Measurements from ENCODE around the gene MBD3L2B. TPM values are rescaled to one million over a fixed set of nuclear protein-coding genes. Genes with fewer than 3 reads are reported as not detected.
"Not testable (repeated sequence)": the region's sequence is repeated elsewhere in the genome, so short reads cannot be mapped to it uniquely, and the experiment has no call there.

The MBD3L2B gene
- not detected in 2 replicates for total RNA-seq (2014; rRNA removed; shearing (Covaris generic))
- not detected in 2 replicates for polyA plus RNA-seq (2015; cell fraction: cytosol; rRNA removed)
- polyA plus RNA-seq (2015; cell fraction: nucleus; rRNA removed): not detected in 2 replicates

DNA sequence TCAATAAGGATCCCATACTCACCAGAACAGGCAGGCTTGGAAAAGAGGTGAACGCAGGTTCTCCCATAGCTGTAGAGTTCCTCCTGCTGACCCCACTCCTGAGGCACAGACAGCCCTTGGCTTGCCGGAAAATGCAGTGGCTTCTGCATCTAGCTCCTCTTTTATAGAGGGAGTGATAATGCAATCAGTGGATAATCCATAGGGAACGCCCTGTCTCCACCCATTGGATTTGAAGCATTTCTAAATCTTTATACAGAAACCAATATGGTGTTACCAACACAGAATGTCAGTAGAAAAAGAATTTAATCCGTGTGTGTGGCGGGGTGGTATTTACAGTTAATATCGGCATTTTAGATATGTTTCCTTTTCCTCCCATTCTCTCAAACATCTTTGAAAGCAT is at the start of gene MBD3L2B:
Gene MBD3L2B, minus strand, starts transcription at position 101 of the 400 bp plus-strand sequence. Its CDS starts 34 bp downstream, at position 67.
- DNase-seq (ENCODE audit: low read depth): not testable (repeated sequence)

DNA sequence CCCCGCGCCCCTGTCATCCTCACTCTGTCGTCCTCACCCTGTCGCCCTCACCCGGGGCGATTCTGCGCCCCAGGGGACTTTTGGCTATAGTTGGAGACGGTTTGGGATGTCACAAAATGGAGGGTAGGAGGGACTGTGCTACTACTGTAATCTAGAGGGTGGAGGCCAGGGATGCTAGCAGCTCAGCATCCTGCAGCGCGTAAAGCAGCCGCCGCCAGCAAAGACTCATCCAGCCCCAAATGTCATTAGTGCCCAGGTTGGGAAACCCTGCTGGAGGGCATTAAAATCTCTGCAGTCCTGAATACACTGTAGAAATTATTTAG is 48.6 kb upstream of the MBD3L2B start:
- no peak for DNase-seq (ENCODE audit: low read depth)

DNA sequence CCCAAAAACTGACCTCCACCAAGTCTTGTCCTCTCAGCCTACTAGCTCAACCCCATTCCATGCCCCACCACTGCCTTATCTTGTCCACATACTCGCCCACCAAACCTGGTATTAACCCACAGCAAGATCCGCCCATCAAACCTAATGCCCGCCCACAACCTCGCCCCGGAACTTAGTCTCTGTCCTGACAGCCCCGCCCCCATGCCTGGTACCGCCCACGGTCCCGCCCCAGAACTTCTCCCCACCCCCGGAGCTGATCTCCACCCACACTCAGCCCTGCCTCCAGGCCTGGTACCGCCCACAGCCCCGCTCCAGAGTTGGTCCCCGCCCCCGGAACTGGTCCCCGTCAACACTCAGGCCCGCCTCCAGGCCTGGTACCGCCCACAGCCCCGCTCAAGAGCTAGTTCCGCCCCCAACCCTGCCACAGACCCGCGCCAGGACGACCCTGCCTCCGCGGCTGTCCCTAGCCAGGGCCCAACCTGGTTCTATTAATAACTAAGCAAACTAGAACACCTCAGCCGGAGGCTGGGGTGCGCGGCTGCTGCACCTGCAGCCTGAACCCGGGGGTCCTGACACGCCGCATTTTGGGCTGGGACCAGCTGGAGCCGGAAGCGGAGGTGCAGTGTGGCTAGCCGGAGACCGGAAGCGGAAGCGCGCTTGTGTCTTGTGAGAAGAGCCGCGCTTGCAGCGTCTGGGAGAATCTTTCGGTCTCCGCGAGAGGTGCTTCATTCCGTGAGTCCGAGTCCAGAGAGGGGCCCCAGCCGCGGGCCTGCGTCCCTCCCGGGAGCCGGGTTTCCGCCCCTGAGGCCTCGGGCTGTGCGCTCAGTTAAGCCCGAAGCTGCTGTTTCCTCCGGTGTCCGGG is 48.0 kb upstream of the MBD3L2B start, which contains the start of gene ZNF557:
Gene ZNF557, plus strand, starts transcription at position 662 of the 862 bp plus-strand sequence. CDS start 5,372 bp downstream, outside the sequence.
- DNase-seq (ENCODE audit: low read depth): peak; percentile 89

DNA sequence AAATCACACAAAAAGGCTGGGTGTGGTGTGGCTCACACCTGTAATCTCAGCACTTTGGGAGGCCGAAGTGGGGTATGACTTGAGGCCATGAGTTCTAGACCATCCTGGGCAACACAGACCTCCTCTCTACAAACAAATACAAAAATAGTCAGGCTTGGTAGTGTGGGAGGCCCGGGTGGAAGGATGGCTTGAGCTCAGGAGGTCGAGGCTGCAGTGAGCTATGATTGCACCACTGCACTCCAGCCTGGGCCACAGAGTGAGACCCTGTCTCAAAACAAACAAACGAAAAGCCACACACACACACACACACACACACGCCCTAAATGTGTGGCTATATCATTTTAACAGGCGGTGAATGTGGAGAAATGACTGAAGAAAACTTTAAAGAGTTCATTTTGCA is 47.4 kb upstream of the MBD3L2B start:
- no peak for DNase-seq (ENCODE audit: low read depth)

DNA sequence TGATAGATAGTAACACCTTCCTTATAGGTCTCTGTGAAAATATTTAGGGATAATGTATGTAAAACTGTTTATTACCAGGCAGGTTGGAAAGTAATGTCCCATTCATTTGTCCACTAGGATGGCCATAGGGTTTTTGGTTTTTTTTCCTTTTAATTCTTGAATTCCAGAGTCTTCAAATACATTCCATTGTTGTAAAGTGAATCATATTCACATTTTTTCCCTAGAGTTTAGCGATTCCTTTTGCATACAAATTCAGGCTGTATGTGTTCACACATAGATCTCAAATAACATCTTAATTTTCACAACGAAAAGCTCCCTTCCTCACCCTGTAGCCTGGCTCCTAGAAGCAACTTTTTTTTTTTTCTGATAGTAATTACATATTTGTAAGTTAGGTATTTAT is 46.5 kb upstream of the MBD3L2B start:
- DNase-seq (ENCODE audit: low read depth): no peak

DNA sequence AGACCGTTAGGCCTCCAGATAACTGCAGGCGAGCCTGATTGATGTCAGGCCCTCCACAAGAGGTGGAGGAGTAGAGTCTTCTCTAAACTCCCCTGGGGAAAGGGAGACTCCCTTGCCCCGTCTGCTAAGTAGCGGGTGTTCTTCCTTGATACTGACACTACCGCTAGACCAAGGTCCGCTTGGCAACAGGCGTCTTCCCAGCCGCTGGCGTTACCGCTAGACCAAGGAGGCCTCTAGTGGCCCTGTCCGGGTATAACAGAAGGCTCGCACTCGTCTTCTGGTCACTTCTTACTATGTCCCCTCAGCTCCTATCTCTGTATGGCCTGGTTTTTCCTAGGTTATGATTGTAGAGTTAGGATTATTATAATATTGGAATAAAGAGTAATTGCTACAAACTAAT is 45.9 kb upstream of the MBD3L2B start:
- DNase-seq (ENCODE audit: low read depth): peak; percentile 39

DNA sequence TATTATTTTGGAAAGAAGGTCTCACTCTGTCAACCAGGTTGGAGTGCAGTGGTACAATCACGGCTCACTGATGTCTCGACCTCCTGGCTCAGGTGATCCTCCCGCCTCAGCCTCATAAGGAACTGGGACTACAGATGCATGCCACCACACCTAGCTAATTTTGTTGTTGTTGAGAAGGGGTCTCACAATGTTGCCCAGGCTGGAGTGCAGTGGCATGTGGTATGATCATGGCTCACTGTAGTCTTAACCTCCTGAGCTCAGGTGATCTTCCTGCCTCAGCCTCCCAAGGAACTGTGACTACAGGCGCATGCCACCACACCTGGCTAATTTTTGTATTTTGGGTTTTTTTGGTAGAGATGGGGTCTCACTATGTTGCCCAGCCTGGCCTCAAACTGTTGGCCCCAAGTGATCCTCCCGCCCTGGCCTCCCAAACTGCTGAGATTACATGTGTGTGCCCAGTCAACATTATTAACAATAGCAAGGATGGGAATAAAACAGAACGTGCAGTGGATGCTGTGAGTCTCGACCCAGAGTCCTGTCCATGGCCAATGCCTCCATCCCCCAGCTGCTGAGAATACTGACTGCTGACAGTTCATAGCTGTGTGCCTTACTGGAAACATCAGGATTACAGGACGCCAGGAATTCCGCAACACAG is 42.7 kb upstream of the MBD3L2B start:
- no peak for DNase-seq (ENCODE audit: low read depth)

DNA sequence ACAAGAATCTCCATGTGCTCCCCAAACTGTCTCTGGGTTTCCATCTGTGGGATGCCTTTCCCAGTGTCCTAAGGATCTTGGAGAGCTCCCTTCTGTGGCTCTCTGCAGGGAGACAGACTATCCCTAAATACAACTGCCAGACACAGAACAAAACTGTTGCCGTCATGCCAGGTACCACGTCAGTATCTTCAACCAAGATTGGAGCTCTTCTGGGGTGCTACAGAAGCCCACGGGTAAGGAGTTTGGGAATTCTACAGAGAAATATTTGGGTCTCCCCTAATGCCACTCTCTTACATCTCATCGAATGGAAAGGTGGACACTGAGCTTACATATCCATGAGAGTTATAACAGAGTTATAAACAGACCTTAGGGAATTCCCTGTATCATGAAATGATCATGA is 42.1 kb upstream of the MBD3L2B start:
- no peak for DNase-seq (ENCODE audit: low read depth)

DNA sequence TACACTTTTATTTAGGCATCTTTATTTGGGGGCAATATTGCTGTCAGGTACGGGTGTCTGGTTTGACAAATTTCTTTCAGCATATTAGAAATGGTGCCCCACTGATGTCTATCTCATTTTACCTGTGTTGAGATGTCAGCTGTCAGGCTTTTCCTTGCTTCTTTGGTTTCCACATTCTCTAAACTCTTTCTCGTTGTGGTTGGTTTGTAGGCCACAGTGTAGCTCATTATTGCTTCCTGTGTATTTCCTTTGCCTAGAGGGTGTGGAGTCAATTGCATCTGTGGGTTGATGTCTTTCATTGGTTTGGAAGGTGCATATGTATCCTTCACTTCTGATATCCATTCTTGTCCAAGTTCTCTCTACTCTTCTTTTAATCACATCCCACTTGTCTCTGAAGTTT is 38.7 kb upstream of the MBD3L2B start:
- DNase-seq (ENCODE audit: low read depth): not testable (repeated sequence)

DNA sequence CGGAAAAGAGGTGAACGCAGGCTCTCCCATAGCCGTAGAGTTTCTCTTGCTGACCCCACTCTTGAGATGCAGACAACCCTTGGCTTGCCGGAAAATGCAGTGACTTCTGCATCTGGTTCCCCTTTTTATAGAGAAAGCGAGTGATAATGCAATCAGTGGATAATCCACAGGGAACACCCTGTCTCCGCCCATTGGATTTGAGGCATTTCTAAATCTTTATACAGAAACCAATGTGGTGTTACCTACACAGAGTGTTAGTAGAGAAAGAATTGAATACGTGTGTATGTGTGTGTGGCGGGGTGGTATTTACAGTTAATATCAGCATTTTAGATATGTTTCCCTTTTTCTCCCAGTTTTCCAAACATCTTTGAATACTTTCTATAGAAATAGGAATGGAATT is 37.3 kb upstream of the MBD3L2B start, which contains the start of gene MBD3L3:
Gene MBD3L3, minus strand, starts transcription at position 101 of the 400 bp plus-strand sequence. Its CDS starts 71 bp downstream, at position 30.
- not testable (repeated sequence) for DNase-seq (ENCODE audit: low read depth)

DNA sequence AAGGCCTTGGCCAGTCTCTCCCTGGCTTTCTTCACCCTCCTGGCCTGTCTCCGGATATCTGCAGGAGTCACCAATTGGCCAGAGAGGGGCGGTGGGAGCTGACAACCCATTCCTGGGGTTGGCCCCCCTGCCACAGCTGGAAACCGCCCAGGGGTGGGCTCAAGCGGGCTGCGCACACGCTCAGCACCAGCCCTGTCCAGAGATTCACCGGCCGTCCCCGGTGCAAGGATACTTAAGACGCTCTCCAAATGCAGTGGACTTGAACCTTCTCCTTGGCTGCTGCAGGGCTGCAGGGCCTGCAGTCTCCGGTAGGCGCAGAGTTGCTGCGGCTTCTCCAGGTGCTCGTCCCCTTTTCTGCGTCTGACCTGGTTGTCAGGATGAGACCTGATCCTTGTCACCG is 35.1 kb upstream of the MBD3L2B start:
- DNase-seq (ENCODE audit: low read depth): not testable (repeated sequence)

DNA sequence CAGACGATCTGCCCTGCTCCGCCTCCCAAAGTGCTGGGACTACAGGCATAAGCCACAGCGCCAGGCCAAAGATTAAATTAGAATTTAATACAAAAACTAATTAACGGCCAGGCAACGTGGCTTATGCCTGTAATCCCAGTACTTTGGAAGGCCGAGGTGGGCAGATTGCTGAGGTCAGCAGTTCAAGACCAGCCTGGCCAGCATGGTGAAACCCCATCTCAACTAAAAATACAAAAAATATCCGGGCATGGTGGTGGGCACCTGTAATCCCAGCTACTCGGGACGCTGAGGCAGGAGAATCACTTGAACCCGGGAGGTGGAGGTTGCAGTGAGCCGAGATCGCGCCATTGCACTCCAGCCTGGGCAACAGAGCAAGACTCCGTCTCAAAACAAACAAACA is 34.4 kb upstream of the MBD3L2B start:
- DNase-seq (ENCODE audit: low read depth): not testable (repeated sequence)

DNA sequence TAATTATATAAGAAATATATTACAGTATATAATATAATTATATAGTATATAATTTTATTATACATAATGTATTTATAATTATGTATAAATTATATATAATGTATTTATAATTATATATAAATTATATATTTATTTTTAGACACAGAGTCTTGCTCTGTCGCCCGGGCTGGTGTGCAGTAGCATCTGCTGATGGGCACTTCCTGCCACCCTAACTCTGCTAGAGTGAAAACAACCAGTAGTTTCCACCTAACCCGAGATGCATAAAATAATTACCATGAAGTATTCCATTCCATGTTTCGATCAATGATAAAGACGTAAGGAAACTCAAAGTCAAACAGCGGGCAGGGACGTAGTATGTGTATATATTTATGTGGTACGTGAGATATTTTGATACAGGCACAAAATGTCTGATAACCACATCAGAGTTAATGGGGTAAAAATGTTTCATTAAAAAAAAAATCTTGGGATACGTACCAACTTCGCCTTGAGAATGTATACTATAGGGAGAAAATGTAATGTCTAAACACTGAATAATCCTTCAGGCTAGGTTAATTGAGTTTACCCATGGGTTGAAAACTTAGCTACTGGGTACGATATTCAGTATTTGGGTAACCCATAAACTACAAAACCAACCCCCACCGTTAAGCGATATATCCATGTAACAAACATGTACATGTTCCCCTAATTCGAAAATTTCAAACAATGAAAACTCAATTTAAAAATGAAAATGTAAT is 33.6 kb upstream of the MBD3L2B start:
- not testable (repeated sequence) for DNase-seq (ENCODE audit: low read depth)

DNA sequence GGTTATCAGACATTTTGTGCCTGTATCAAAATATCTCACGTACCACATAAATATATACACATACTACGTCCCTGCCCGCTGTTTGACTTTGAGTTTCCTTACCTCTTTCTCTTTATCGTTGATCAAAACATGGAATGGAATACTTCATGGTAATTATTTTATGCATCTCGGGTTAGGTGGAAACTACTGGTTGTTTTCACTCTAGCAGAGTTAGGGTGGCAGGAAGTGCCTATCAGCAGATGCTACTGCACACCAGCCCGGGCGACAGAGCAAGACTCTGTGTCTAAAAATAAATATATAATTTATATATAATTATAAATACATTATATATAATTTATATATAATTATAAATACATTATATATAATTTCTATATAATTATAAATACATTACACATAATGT is 31.7 kb upstream of the MBD3L2B start:
- DNase-seq (ENCODE audit: low read depth): not testable (repeated sequence)

DNA sequence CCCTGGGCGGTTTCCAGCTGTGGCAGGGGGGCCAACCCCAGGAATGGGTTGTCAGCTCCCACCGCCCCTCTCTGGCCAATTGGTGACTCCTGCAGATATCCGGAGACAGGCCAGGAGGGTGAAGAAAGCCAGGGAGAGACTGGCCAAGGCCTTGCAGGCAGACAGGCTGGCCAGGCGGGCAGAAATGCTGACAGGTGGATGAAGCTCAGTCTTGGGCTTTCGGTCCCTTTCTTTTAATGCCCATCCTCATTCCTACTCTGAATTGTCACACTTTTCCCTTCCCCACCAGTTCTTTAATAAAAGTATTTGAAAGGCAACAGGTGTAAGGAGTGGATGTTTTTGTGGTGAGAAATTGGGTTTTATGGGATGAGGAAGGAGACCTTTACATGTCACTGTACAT is 30.2 kb upstream of the MBD3L2B start:
- not testable (repeated sequence) for DNase-seq (ENCODE audit: low read depth)

DNA sequence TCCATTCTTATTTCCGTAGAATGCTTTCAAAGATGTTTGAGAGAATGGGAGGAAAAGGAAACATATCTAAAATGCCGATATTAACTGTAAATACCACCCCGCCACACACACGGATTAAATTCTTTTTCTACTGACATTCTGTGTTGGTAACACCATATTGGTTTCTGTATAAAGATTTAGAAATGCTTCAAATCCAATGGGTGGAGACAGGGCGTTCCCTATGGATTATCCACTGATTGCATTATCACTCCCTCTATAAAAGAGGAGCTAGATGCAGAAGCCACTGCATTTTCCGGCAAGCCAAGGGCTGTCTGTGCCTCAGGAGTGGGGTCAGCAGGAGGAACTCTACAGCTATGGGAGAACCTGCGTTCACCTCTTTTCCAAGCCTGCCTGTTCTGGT is 27.8 kb upstream of the MBD3L2B start, which contains the start of gene MBD3L2:
Gene MBD3L2, plus strand, starts transcription at position 301 of the 400 bp plus-strand sequence. Its CDS starts 53 bp downstream, at position 354.
- not testable (repeated sequence) for DNase-seq (ENCODE audit: low read depth)

DNA sequence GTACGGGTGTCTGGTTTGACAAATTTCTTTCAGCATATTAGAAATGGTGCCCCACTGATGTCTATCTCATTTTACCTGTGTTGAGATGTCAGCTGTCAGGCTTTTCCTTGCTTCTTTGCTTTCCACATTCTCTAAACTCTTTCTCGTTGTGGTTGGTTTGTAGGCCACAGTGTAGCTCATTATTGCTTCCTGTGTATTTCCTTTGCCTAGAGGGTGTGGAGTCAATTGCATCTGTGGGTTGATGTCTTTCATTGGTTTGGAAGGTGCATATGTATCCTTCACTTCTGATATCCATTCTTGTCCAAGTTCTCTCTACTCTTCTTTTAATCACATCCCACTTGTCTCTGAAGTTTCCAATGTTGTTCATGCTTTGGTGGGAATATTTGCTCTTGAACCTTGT is 20.3 kb upstream of the MBD3L2B start:
- DNase-seq (ENCODE audit: low read depth): not testable (repeated sequence)

DNA sequence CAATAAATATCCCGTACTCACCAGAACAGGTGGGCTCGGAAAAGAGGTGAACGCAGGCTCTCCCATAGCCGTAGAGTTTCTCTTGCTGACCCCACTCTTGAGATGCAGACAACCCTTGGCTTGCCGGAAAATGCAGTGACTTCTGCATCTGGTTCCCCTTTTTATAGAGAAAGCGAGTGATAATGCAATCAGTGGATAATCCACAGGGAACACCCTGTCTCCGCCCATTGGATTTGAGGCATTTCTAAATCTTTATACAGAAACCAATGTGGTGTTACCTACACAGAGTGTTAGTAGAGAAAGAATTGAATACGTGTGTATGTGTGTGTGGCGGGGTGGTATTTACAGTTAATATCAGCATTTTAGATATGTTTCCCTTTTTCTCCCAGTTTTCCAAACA is 18.8 kb upstream of the MBD3L2B start, which contains the start of gene MBD3L4:
Gene MBD3L4, minus strand, starts transcription at position 101 of the 400 bp plus-strand sequence. Its CDS starts 35 bp downstream, at position 66.
- DNase-seq (ENCODE audit: low read depth): not testable (repeated sequence)

DNA sequence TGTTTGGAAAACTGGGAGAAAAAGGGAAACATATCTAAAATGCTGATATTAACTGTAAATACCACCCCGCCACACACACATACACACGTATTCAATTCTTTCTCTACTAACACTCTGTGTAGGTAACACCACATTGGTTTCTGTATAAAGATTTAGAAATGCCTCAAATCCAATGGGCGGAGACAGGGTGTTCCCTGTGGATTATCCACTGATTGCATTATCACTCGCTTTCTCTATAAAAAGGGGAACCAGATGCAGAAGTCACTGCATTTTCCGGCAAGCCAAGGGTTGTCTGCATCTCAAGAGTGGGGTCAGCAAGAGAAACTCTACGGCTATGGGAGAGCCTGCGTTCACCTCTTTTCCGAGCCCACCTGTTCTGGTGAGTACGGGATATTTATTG is 9.0 kb upstream of the MBD3L2B start, which contains the start of gene MBD3L5:
Gene MBD3L5, plus strand, starts transcription at position 301 of the 400 bp plus-strand sequence. Its CDS starts 34 bp downstream, at position 335.
- not testable (repeated sequence) for DNase-seq (ENCODE audit: low read depth)

DNA sequence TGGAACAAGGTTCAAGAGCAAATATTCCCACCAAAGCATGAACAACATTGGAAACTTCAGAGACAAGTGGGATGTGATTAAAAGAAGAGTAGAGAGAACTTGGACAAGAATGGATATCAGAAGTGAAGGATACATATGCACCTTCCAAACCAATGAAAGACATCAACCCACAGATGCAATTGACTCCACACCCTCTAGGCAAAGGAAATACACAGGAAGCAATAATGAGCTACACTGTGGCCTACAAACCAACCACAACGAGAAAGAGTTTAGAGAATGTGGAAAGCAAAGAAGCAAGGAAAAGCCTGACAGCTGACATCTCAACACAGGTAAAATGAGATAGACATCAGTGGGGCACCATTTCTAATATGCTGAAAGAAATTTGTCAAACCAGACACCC is 7.6 kb upstream of the MBD3L2B start:
- not testable (repeated sequence) for DNase-seq (ENCODE audit: low read depth)

DNA sequence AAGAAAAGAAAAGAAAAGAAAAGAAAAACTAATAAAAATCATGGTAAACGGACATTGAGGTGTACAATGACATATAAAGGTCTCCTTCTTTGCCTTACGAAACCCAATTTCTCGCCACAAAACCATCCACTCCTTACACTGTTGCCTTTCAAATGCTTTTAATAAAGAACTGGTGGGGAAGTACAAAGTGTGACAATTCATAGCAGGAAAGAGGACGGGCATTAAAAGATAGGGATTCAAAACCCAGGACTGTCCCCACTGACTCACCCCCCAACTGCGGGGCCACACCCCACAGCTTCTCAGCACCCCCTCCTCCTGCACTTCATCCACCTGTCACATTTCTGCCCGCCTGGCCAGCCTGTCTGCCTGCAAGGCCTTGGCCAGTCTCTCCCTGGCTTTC is 2.4 kb downstream of the MBD3L2B start:
- DNase-seq (ENCODE audit: low read depth): no peak

Measured in HT1080 (cell line).